Thyroid gland (tissue), 4 donors: ENCODE results near the gene NDUFS7.

Experiments
- CTCF ChIP-seq, 6 experiments: fragments of 200-600 bp in 3 of 6; fragments of 450-650 bp in 3 of 6; sonication (generic) in 3 of 6; IDR thresholded peaks; one replicate each; pipeline ENCODE4 v1.5.1; 2016 to 2019; ENCODE audit warnings: antibody characterized with exemption in 6 of 6, mild to moderate bottlenecking in 2 of 6, inconsistent platforms in 1 of 6, moderate library complexity in 1 of 6
- POLR2A ChIP-seq, 2 donors: fragments of 450-650 bp; IDR thresholded peaks; one replicate each; pipeline ENCODE4 v1.6.1; 2017; ENCODE audit warnings: antibody characterized with exemption in 2 of 2, mild to moderate bottlenecking in 2 of 2, moderate library complexity in 1 of 2

- TF ChIP-seq CTCF (IDR thresholded peaks at IDR 0.05) = no peak
- TF ChIP-seq POLR2A (IDR thresholded peaks at IDR 0.05) = no peak
These were observed 43.7 kb downstream of the NDUFS7 start for GRCh38 chr19:1427221-1427920.
